Activated CD8-positive, alpha-beta memory T cell treated with anti-CD3 and anti-CD28 coated beads, Interleukin-2, amount 50 U/mL, for 24 hours (primary cell): ENCODE data around the gene KLHL22.
"Not testable (repeated sequence)": the region's sequence is repeated elsewhere in the genome, so short reads cannot be mapped to it uniquely, and the experiment has no call there.

Experiments
- DNase-seq: peaks from one replicate; pipeline ENCODE4 v3.0.0-alpha.2; 2020; ENCODE audit errors: extremely low read depth

KLHL22 gene

DNA sequence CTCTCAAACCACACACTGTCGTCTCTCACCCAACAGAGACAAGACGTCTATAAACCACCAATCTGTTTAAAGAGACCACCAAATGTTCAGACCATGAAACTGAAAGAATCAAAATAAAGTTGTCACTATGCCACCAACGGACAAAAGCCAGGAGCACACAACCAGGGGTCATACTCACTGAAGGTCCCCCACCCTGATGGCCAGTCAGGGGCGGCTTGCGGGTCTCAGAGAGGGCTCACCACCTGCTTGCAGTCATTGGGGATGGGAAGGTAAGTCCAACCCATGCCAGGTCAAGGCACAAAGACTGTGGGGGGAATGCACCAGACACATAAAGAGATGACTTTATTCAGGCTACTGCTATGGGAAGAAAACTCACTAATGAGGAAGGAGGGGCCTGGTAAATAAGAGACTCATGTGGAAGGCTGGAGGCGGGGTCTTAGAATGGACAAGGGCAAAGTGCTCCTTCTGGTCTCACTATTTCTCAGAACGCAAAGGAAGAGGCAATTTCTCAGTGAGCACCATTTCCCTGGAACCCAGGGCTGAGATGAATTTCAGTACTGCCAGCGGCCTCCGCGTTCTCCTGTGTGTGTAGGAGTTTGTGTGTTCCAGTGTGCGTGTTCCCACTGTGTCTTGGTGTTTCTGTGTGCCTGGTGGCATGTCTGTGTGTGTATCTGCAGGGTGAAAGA is 75.3 kb downstream of the KLHL22 start:
- no peak for DNase-seq

DNA sequence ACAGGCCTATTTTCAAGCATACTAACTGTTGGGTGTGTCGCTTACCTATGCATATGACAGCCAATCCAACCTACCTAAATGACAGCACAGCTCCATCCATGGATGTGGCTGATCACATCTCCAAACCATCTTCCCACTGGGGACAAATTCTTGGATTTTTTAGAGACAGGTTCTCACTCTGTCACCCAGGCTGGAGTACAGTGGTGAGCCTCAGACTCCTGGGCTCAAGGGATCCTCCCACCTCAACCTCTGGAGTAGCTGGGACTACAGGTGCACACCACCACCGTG is 76.0 kb downstream of the KLHL22 start:
- DNase-seq, result no peak

DNA sequence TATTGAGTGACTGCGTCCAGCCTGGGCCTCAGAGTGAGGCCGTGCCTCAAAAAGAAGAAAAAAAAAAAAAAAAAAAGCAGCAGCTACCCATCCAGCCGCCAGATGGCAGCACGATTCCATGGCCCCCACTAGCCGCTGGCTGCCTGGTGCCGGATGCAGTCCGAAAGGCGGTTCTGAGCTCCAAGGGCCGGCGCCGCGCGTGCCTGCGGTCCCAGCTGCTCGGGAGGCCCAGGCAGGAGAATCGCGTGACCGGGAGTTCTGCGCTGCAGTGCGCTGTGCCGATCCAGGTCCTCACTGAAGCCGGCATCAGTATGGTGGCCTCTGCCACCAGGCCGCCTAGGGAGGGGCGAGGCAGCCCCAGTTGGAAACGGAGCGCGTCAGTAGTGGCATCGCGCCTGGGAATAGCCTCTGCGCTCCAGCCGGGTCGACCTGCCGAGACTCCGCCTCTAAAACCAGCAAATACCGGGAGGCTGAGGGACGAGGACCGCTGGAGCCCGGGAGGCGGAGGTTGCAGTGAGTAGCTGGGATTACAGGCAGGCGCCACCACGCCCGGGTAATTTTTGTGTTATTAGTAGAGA is 77.3 kb downstream of the KLHL22 start:
- no peak for DNase-seq

DNA sequence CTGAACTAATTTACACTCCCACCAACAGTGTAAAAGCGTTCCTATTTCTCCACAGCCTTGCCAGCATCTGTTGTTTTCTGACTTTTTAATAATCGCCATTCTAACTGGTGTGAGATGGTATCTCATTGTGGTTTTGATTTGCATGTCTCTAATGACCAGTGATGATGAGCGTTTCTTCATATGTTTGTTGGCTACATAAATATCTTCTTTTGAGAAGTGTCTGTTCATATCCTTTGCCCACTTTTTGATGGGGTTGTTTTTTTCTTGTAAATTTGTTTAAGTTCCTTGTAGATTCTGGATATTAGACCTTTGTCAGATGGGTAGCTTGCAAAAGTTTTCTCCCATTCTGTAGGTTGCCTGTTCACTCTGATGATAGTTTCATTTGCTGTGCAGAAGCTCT is 79.9 kb downstream of the KLHL22 start:
- not testable (repeated sequence) for DNase-seq

DNA sequence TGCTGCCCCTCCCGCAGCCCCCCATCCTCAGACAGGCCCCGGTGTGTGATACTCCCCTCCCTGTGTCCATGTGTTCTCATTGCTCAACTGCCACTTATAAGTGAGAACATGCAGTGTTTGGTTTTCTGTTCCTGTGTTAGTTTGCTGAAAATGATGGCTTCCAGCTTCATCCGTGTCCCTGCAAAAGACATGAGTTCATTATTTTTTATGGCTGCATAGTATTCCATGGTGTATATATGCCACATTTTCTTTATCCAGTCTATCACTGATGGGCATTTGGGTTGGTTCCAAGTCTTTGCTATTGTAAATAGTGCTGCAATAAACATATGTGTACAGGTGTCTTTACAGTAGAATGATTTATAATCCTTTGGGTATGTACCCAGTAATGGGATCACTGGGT is 80.4 kb downstream of the KLHL22 start:
- not testable (repeated sequence) for DNase-seq

DNA sequence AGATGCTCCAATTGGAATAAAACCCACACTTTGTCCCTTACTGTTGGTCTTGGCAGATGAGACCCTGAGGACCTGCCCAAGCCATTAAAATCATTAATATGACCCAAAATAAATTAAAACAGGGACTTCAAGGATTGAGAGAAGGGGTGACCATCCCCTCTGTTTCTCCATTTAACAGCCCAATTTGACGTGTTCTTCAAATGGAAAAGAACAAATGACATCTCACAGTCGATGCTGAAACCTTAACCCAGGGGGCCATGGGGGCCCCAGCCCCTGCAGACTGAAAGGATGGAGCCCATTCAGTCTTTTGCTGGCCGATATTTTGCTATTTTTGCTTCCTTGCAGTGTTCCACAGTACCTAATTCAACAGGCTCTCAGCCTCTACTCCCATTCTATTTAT is 81.1 kb downstream of the KLHL22 start:
- DNase-seq, result no peak

DNA sequence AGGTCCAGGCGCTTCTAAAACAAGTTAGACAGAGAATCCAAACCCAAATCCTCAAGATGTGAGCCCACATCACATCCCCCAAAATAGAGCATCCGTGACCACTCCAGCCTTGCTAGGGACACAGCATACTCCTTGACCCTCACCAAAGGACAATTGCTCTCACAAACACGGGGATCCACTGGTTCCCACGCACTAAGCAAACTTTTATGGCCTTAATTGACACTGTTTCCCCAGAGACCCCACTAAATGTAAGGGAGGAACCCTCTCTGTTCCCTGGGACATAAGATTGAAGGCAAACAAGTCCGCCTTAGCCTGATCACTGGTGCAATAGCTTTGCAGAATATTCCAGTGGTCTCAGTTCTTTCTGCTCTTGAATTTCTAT is 81.5 kb downstream of the KLHL22 start:
- no peak for DNase-seq

DNA sequence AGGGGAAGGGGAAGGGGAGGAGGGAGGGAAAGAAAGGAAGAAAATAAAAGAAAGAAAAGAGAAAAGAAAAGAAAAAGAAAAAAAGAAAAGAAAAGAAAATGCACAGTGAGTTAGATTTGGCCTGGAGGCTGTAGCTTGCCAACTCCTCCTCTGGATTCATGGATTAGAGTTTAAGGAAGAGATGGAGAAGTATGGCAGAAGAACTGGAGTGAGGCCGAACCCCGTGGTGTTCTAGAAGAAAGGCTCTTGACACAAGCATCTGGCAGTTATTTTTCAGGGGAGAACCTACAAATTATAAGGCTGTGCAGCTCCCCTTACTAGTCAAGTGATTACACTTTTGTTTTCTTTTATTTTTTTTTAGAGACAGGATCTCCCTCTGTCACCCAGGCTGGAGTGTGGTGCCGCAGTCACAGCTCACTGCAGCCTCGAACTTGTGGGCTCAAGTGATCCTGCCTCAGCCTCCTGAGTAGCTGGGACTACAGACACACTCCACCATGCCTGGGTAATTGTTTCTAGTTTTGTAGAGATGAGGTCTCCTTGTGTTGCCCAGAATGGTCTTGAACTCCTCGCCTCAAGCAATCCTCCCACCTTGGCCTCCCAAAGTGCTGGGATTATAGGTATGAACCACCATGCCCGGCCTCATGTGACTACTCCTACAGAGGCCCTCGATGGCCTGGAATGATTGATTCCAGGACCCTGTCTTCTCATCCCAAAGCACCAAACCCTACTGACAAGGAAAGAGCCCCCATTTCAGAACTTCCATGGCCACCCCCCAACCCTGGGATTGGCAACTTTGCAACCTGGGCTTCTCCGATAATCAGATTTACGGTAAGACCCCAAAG is 82.2 kb downstream of the KLHL22 start:
- DNase-seq, result no peak

DNA sequence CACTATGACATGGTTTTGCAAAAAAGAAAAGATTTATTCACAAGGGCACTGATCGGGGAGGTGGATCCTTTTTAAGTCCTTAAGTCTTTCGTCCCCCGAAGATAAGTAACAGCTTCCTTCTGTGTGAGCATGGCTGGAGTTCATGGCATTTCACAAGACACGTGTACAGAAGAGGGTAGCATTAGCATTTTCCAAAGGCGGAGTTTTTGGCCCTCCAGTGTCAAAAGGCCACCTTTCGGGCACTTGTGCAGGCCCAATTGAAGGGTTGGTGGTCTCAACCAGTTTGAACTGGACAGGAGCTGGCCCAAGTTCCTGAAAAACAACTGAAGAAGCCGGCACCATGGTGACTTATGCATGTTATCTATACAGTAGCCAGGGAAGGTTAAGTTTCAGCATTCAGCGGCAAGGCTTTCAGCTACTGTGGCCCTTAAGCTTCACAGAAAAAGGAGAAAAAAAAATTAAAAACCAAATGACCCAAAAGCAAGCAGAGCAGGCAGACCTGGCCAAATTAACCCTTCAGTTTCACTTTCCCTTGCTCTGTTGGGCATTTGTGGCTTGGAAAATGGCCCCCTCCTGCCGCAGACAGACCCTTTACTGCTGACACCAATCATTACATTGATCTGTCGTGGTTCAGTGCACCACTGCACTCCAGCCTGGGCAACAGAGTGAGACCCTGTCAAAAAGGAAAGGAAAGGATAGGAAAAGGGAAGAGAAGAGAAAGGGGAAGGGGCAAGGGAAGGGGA is 83.0 kb downstream of the KLHL22 start:
- no peak for DNase-seq

DNA sequence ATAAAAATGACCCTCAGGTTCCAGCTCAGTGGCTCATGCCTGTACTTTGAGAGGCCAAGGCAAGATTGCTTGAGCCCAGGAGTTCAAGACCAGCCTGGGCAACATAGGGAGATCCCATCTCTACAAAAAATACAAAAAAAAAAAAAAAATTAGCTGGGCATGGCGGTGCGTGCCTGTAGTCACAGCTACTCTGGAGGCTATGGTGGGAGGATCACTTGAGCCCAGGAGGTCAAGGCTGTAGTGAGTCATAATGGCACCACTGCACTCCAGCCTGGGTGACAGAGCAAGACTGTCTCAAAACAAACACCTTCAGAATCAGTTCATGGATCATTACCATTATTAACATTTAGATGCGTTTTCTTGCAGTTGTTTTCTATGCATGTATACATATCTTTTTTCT is 86.2 kb downstream of the KLHL22 start:
- DNase-seq, result not testable (repeated sequence)

DNA sequence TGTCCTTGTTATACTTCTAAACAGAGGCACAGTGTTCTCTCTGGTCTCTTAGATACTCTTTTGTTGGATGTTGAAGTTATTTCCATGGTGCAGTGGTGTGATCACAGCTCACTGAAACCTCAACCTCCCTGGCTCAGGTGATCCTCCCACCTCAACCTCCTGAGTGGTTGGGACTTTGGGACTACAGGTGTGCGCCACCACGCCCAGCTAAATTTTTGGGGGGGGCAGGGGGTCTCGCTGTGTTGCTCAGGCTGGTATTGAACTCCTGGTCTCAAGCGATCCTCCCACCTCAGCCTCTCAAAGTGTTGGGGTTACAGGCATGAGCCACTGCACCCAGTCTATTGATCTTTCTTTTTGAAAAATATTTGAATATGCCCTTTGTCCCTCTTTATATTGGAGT is 86.7 kb downstream of the KLHL22 start:
- DNase-seq, result no peak

DNA sequence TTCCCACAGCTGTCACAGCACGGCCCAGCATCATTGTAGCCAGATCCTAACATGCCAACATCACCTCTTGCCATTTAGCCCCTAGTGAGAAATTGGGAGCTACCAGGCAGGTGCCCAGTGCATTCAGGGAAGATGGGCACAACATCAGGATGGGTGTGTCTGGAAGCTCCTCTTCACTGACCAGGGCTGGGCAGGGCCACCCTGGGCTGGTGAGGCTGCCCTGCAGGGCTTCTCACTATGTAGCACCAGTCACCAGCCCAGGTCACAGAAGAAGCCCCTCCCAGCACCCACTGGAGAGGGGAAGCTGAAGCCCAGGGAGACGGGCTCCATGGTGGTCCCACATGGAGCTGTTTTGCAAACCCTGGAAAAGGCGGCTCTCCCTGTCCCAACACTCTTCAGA is 87.8 kb downstream of the KLHL22 start:
- DNase-seq, result no peak

DNA sequence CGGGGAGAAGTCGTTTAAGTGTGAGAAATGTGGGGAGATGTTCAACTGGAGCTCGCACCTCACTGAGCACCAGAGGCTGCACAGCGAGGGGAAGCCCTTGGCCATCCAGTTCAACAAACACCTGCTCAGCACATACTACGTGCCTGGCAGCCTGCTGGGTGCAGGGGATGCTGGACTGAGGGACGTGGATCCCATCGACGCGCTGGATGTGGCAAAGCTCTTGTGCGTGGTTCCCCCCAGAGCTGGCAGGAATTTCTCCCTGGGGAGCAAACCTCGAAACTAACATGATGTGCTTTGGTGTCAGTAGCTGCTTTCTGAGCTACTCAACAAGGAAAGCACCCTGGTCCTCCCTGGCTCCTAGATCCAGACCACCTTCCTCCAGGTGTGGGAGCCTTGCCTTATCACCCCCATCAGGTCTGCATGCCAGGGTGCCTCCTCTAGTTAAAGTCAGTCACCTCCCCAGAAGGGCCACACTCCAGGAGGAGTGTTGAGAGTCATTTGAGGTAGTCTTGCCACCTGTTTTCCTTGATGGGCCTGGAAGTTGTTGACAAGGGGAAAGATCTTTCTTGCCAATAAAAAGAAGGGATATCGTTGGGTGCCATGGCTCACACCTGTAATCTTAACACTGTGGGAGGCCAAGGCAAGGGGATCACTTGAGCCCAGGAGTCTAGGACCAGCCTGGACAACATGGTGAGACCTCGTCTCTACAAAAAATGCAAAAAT is 88.7 kb downstream of the KLHL22 start:
- DNase-seq, result no peak

DNA sequence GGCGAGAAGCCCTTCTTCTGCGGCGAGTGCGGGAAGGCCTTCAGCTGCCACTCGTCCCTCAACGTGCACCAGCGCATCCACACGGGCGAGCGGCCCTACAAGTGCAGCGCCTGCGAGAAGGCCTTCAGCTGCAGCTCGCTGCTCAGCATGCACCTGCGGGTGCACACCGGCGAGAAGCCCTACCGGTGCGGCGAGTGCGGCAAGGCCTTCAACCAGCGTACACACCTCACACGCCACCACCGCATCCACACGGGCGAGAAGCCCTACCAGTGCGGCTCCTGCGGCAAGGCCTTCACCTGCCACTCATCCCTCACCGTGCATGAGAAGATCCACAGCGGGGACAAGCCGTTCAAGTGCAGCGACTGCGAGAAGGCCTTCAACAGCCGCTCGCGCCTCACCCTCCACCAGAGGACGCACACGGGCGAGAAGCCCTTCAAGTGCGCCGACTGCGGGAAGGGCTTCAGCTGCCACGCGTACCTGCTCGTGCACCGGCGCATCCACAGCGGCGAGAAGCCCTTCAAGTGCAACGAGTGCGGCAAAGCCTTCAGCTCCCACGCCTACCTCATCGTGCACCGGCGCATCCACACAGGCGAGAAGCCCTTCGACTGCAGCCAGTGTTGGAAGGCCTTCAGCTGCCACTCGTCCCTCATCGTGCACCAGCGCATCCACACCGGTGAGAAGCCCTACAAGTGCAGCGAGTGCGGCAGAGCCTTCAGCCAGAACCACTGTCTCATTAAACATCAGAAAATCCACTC is 89.5 kb downstream of the KLHL22 start:
- DNase-seq, result no peak

DNA sequence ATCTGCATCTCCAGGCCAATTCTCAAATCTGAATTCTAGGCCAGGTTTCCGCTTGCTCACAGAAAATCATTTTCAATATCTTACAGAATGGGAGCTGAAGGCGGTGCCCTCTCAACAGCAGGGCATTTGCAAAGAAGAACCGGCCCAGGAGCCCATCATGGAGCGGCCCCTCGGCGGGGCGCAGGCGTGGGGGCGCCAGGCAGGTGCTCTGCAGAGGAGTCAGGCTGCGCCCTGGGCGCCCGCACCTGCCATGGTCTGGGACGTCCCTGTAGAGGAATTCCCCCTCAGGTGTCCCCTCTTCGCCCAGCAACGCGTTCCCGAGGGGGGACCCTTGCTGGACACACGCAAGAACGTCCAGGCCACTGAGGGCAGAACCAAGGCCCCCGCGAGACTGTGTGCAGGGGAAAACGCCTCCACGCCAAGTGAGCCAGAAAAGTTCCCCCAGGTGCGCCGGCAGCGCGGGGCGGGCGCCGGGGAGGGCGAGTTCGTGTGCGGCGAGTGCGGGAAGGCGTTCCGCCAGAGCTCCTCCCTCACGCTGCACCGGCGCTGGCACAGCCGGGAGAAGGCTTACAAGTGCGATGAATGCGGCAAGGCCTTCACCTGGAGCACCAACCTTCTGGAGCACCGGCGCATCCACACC is 90.2 kb downstream of the KLHL22 start:
- no peak for DNase-seq

DNA sequence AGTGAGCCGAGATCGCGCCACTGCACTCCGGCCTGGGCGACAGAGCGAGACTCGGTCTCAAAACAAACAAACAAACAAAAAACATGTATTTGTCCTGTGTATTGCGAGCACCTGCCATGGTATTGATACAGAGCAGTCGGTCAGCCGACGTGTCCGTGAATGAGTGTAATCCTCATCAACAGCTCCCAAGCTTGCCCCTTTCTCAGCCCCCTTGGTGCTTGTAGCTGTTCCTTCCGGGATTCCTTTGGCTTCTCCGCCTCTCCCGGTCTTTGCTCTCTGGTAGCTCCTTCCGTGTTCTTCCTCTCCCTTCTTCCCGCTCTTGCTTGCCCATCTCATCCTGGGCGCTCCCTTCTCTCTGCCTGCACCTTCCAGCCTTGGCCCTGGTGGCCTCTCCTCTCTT is 90.7 kb downstream of the KLHL22 start:
- no peak for DNase-seq

DNA sequence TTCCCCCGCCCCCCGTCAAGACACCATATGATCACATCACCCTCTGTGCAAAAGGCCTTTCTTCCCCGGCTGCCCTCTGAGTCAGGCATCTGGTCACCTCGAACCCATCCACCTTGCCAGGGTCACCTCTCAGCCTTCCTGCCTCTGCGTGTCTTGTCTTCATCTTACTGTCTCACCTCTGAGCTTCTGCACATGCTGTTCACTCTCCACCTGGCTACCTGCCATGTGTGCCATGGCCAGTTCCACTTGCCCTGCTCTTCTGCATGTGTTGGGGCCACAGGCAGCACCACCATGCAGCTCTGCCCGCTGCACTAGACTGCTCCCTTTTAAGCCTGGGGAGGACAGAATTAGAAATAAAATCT is 91.8 kb downstream of the KLHL22 start:
- DNase-seq, result no peak

DNA sequence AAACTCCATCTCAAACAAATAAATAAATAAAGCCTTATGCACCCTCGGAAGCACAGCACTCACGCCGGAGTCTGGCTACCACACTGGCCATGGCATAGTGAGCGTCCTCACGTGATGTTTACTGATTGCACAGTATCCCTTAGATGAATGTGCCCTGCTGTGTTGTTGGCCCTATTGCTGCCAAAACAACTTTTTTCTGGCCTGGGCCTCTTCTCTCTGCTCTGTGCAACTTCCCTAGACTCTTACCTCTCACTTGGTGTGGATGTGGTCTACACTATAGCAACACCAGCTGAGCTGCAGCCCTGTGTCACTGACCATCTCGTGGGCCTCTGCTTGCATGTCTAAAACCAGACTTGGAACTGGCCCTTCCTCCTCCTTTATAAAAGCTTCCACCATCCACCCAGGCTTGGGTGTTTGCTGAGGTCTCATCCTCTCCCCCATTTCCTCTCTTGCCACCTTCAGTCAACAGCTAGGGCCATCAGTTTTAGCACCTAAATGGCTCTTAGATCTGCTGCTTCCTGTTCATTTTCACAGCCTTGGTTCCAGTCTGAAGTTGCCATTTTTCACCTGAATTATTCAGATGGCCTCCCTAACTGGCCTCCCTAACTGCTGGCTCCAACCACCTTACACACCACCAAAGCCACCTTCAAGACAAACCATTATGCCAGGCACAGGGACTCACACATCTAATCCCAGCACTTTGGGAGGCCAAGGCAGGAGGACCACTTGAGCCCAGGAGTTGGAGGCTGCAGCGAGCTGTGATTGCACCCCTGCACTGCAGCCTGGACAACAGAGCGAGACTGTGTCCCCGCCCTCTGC is 92.4 kb downstream of the KLHL22 start:
- no peak for DNase-seq

DNA sequence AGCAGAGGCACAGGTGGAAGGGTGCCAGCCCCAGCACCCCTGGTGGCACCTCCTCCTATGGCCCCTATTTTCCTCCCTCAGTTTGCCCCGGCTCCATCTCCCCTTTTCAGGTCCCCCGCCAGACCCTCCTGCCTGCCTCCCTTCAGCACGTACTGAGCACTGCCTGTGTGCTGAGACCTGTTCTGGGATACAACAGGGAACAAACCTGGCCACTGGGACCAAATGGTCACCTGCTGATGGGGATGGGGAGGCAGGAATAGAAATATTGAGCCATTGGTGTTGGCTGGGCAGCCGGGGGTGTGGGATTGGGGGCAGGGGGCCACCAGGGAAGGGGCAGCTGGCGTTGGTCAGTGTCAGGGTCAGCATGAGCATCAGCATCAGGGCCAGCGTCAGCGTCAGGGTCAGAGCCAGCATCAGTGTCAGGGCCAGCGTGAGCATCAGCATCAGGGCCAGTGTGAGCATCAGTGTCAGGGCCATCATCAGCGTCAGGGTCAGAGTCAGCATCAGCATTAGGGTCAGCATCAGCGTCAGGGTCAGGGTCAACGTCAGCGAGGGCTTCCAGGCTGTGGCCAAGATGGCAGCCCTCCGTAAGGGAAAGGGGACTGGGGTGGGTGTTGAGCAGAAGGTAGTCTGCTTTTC is 94.1 kb downstream of the KLHL22 start:
- DNase-seq, result no peak
